DND-41 (cell line): ENCODE measurements around the gene NEGR1.

Experiments used
- ATAC-seq: fragments of 200-7000 bp; cut with Tn5 transposase; 3 replicates; pipeline ENCODE4 v1.9.1; 2021; ENCODE audit warnings: low read depth; ENCODE audit not compliant: insufficient read depth
- DNase-seq: peaks from one replicate; pipeline ENCODE4 v3.0.0-alpha.2; 2020
- H2AFZ ChIP-seq: 2 replicates; pipeline ENCODE4 v1.6.0; 2012; ENCODE audit warnings: low read depth, low read length
- H3K27ac ChIP-seq: 2 replicates; pipeline ENCODE4 v1.5.1; 2012; ENCODE audit warnings: low read length, inconsistent platforms
- H3K27me3 ChIP-seq: fragments of 200-600 bp; sonication (generic); 2 replicates; pipeline ENCODE4 v1.6.0; 2012; ENCODE audit warnings: low read length, mild to moderate bottlenecking, inconsistent platforms; ENCODE audit not compliant: insufficient read depth, poor library complexity
- H3K36me3 ChIP-seq: 2 replicates; pipeline ENCODE4 v1.5.1; 2012; ENCODE audit warnings: low read length, inconsistent platforms; ENCODE audit not compliant: insufficient read depth
- H3K4me1 ChIP-seq: 2 replicates; pipeline ENCODE4 v1.5.1; 2012; ENCODE audit warnings: mild to moderate bottlenecking, low read length; ENCODE audit not compliant: insufficient read depth
- H3K4me2 ChIP-seq: 2 replicates; pipeline ENCODE4 v1.6.0; 2012; ENCODE audit warnings: mild to moderate bottlenecking, moderate library complexity, low read length, inconsistent platforms; ENCODE audit not compliant: insufficient read depth
- H3K4me3 ChIP-seq, 2 experiments: fragments of 200-600 bp in 1 of 2; shearing (Covaris generic) in 1 of 2; 2 replicates each; pipeline ENCODE4 v1.5.1; 2012 to 2016; ENCODE audit warnings: inconsistent platforms in 2 of 2, low read length in 2 of 2, mild to moderate bottlenecking in 2 of 2, low read depth in 1 of 2, moderate library complexity in 1 of 2
- H3K79me2 ChIP-seq: 2 replicates; pipeline ENCODE4 v1.6.0; 2012; ENCODE audit warnings: low read length, inconsistent platforms; ENCODE audit not compliant: insufficient read depth
- H3K9ac ChIP-seq: 2 replicates; pipeline ENCODE4 v1.6.0; 2012; ENCODE audit warnings: low read depth, mild to moderate bottlenecking, inconsistent platforms, low read length, moderate library complexity
- H3K9me3 ChIP-seq: 2 replicates; pipeline ENCODE4 v1.5.1; 2012; ENCODE audit warnings: low read length, moderate library complexity, mild to moderate bottlenecking, inconsistent platforms; ENCODE audit not compliant: insufficient read depth, severe bottlenecking
- H4K20me1 ChIP-seq: 2 replicates; pipeline ENCODE4 v1.6.0; 2012; ENCODE audit warnings: low read length; ENCODE audit not compliant: insufficient read depth
- EZH2 ChIP-seq: IDR thresholded peaks from 3 replicates; pipeline ENCODE4 v1.6.1; 2012; ENCODE audit warnings: borderline replicate concordance, low read depth, mild to moderate bottlenecking, moderate library complexity, low read length, inconsistent platforms; ENCODE audit not compliant: severe bottlenecking
- TF ChIP-seq, protein P1 (sequence below): IDR thresholded peaks from 2 replicates; pipeline ENCODE4 v1.5.1; 2012; ENCODE audit warnings: borderline replicate concordance, low read length, moderate library complexity, mild to moderate bottlenecking; ENCODE audit not compliant: poor library complexity, severe bottlenecking; ENCODE audit errors: extremely low read depth

The NEGR1 gene

DNA sequence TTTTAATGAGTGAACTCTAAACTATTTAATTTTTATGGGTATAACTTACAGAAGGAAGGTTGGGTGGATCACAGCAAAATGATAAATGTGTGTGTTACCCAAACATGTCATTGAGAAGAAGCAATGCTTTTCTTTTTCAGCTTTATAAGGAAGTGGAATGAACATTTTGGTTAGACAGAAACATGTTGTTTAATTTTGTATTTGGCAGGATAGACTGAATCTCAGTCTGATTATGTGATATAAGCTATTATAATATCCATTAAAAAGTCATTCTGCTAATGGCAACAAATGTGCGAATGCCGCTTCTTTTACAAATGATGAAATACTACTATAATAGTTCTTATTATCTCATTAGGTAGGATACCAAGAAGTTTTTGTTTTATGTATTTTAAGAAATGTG lies 919.6 kb downstream of the NEGR1 start:
- no peak overlapping the region for H3K9ac ChIP-seq
- H4K20me1 ChIP-seq = no peaks in the 10 kb centered on the region
- H3K4me3 ChIP-seq = no peak overlapping the region
- H3K4me2 ChIP-seq = no peak overlapping the region
- no peaks in the 10 kb centered on the region for H3K9me3 ChIP-seq
- DNase-seq (no peak), ATAC-seq (no peak)
- H3K27me3 ChIP-seq = no peaks in the 10 kb centered on the region
- no peak for TF ChIP-seq EZH2
- TF ChIP-seq, protein P1, sequence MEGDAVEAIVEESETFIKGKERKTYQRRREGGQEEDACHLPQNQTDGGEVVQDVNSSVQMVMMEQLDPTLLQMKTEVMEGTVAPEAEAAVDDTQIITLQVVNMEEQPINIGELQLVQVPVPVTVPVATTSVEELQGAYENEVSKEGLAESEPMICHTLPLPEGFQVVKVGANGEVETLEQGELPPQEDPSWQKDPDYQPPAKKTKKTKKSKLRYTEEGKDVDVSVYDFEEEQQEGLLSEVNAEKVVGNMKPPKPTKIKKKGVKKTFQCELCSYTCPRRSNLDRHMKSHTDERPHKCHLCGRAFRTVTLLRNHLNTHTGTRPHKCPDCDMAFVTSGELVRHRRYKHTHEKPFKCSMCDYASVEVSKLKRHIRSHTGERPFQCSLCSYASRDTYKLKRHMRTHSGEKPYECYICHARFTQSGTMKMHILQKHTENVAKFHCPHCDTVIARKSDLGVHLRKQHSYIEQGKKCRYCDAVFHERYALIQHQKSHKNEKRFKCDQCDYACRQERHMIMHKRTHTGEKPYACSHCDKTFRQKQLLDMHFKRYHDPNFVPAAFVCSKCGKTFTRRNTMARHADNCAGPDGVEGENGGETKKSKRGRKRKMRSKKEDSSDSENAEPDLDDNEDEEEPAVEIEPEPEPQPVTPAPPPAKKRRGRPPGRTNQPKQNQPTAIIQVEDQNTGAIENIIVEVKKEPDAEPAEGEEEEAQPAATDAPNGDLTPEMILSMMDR = no peak
- no peak overlapping the region for H3K27ac ChIP-seq
- H3K4me1 ChIP-seq = no peaks in the 10 kb centered on the region; the same call in 1 of the 2 replicates
- no peak overlapping the region for H2AFZ ChIP-seq
- no peaks in the 10 kb centered on the region for H3K79me2 ChIP-seq
- H3K36me3 ChIP-seq = no peaks in the 10 kb centered on the region

DNA sequence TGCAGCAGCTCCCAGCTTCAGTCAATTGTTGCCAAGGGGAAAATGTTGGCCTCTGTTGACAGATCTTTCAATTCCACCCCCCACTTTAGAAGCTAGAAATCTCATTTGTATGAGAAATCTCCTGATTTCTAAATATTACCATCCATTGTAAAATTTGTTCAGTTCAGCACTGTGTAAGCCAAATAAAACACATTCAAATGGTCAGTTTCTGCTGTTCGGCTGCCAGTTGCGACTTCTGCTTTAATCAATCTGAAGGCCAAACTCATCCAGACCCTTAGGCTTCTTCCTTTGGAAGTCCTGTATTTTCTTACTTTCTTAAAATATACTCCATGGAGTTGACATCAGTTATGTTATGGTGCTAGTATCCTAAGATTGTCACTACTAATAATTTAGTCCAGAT lies 920.3 kb downstream of the NEGR1 start:
- H3K27ac ChIP-seq = no peak overlapping the region
- H3K27me3 ChIP-seq = no peaks in the 10 kb centered on the region
- H3K9me3 ChIP-seq = no peaks in the 10 kb centered on the region
- ATAC-seq = no peak
- H3K4me3 ChIP-seq = no peak overlapping the region
- no peaks in the 10 kb centered on the region for H3K79me2 ChIP-seq
- no peak overlapping the region for H2AFZ ChIP-seq
- no peaks in the 10 kb centered on the region; the same call in 1 of the 2 replicates for H3K4me1 ChIP-seq
- TF ChIP-seq EZH2 = no peak
- TF ChIP-seq, protein P1 = no peak
- H3K9ac ChIP-seq = no peak overlapping the region
- H3K4me2 ChIP-seq = no peak overlapping the region
- no peak for DNase-seq
- no peaks in the 10 kb centered on the region for H4K20me1 ChIP-seq
- H3K36me3 ChIP-seq = no peaks in the 10 kb centered on the region

DNA sequence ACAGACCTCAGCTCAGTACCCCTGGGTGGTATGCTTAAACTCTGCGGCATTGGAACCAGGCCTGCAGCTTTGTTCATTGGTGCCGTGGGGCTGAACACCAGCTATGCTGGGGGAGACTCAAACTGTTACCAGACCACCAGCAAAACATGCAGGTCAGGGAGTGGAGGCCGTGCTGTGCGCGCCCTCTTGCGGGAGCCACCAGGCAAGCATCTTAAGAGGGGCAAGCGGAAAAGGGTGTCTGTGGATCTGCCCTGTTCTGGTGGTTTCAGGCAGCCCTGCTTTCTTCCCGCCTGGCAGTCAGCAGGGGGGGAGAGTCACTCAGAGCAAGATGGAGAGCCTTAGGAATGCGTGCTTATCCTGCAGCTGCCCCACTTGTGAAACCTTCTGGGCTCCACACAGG lies 924.6 kb downstream of the NEGR1 start:
- Histone ChIP-seq H3K27ac (no peak overlapping the region), H4K20me1 (no peaks in the 10 kb centered on the region), H3K9me3 (no peaks in the 10 kb centered on the region), H3K4me2 (no peak overlapping the region), H3K9ac (no peak overlapping the region), H3K27me3 (no peaks in the 10 kb centered on the region), H3K4me3 (no peak overlapping the region), H3K36me3 (no peaks in the 10 kb centered on the region), H3K79me2 (no peaks in the 10 kb centered on the region), H2AFZ (no peak overlapping the region), H3K4me1 (no peaks in the 10 kb centered on the region)
- ATAC-seq (no peak), DNase-seq (no peak)
- no peak for TF ChIP-seq EZH2
- TF ChIP-seq, protein P1 = no peak

GRCh38 chr1:71351438-71351837 lies 930.9 kb downstream of the NEGR1 start:
- H3K4me3 ChIP-seq = no peak overlapping the region
- H3K9ac ChIP-seq = no peak overlapping the region

More at GRCh38 chr1:71351438-71351837, 930.9 kb downstream of the NEGR1 start:
- DNase-seq (no peak), ATAC-seq (no peak)
- H3K79me2 ChIP-seq = no peaks in the 10 kb centered on the region
- H3K27ac ChIP-seq = no peak overlapping the region
- TF ChIP-seq, protein P1 = no peak
- no peak for TF ChIP-seq EZH2
- H4K20me1 ChIP-seq = no peaks in the 10 kb centered on the region
- H3K27me3 ChIP-seq = no peaks in the 10 kb centered on the region
- no peak overlapping the region for H2AFZ ChIP-seq
- no peaks in the 10 kb centered on the region for H3K36me3 ChIP-seq
- no peak overlapping the region for H3K4me2 ChIP-seq
- no peaks in the 10 kb centered on the region for H3K4me1 ChIP-seq
- no peaks in the 10 kb centered on the region for H3K9me3 ChIP-seq
